Activated naive CD8-positive, alpha-beta T cell treated with anti-CD3 and anti-CD28 coated beads, Interleukin-2, amount 10 ng/mL, durations not matched to agents 7 days and 5 days (primary cell): Measurements from ENCODE around the gene NIM1K. TPM values are rescaled to one million over a fixed set of nuclear protein-coding genes. Genes with fewer than 3 reads are reported as not detected.
"Not testable (repeated sequence)": the region's sequence is repeated elsewhere in the genome, so short reads cannot be mapped to it uniquely, and the experiment has no call there.

Experiments used
- ATAC-seq: fragments of 150-1000 bp; cut with Tn5 transposase; one replicate; pipeline ENCODE4 v1.10.0; 2021; ENCODE audit warnings: low read depth, moderate library complexity
- POLR2A ChIA-PET: fragments of 350-600 bp; sonication (Branson Sonifier 250); formaldehyde crosslinking; loops from one replicate; lab custom pipeline; 2021; ENCODE audit warnings: antibody characterized with exemption; lab: Charles Lee
- DNase-seq: peaks from one replicate; pipeline ENCODE4 v3.0.0; 2021
- H3K27ac Mint-ChIP-seq: one replicate; pipeline ENCODE4 v1.8.0; 2022; ENCODE audit warnings: mild to moderate bottlenecking, mixed read lengths
- H3K27me3 Mint-ChIP-seq: one replicate; pipeline ENCODE4 v1.8.0; 2022; ENCODE audit warnings: mild to moderate bottlenecking, moderate library complexity, mixed read lengths
- H3K36me3 Mint-ChIP-seq: one replicate; pipeline ENCODE4 v1.8.0; 2021; ENCODE audit warnings: mild to moderate bottlenecking, mixed read lengths
- H3K4me1 Mint-ChIP-seq: one replicate; pipeline ENCODE4 v1.8.0; 2021; ENCODE audit warnings: mixed read lengths
- H3K4me3 Mint-ChIP-seq: one replicate; pipeline ENCODE4 v1.8.0; 2022; ENCODE audit warnings: mild to moderate bottlenecking, moderate library complexity, mixed read lengths
- H3K9me3 Mint-ChIP-seq: one replicate; pipeline ENCODE4 v1.8.0; 2021; ENCODE audit warnings: mixed read lengths
- total RNA-seq, 2 experiments: library from RNA; stranded (reverse); gene quantifications; one replicate each; pipeline ENCODE4 v1.2.3, GENCODE V29; 2021

Gene NIM1K
- total RNA-seq, 2 experiments from 2014 or later = 0.43 to 0.75 TPM

GRCh38 chr5:43320846-43321245 is 128.8 kb downstream of the NIM1K start:
- no peak for ATAC-seq
- Mint-ChIP-seq H3K27me3 (no peaks in the 10 kb centered on the region), H3K36me3 (no peaks in the 10 kb centered on the region), H3K9me3 (peaks cover 6% of the 10 kb centered on the region), H3K4me3 (no peak overlapping the region), H3K4me1 (no peaks in the 10 kb centered on the region), H3K27ac (no peak overlapping the region)
- no peak for DNase-seq
- POLR2A ChIA-PET = no interaction called here

GRCh38 chr5:43323488-43323887 is 131.5 kb downstream of the NIM1K start:
- H3K27ac Mint-ChIP-seq, H3K4me1 Mint-ChIP-seq, H3K9me3 Mint-ChIP-seq, POLR2A ChIA-PET, H3K27me3 Mint-ChIP-seq, DNase-seq, ATAC-seq, H3K4me3 Mint-ChIP-seq, H3K36me3 Mint-ChIP-seq: not testable (repeated sequence)

- H3K4me1 Mint-ChIP-seq, DNase-seq, ATAC-seq, H3K9me3 Mint-ChIP-seq, POLR2A ChIA-PET, H3K27ac Mint-ChIP-seq, H3K36me3 Mint-ChIP-seq, H3K27me3 Mint-ChIP-seq, H3K4me3 Mint-ChIP-seq: not testable (repeated sequence)
These were observed 133.6 kb downstream of the NIM1K start for GRCh38 chr5:43325624-43326023.

Other genes with a start within 250 kb of the NIM1K start
- gene ANXA2R, start 151.9 kb upstream of the NIM1K start, total RNA-seq = 10 to 100 TPM; 39.2 to 41.1 TPM
- 10 to 100 TPM; 55.6 to 58.0 TPM for gene ZNF131, start 71.3 kb upstream of the NIM1K start, total RNA-seq
- 10 to 100 TPM; 46.9 to 51.8 TPM for gene HMGCS1, start 121.2 kb downstream of the NIM1K start, total RNA-seq
- gene CCL28, start 220.2 kb downstream of the NIM1K start, total RNA-seq = 10 to 100 TPM; 17.1 to 18.0 TPM